ENCODE measurements around the gene CEP112.

Gene CEP112

DNA sequence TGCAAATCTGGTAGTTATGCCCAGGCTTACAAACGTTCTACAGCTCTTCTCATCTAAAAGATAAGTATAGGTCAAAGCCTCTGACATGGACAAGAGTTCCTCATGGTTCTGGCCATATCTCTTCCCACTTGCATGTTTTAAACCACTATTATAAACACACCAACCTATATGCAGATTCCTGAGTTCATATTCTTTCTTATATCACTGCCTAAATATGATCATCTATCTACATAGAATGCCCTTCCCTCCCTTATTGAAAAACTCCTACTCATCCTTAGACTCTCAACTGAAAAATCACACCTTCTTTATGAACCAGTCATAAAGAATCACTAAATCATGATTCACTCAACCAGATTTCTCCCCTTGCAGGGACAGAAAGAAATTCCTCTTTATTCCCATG lies 128.2 kb downstream of the CEP112 start:
- no peak for DNase-seq (ENCODE audit: low read depth, low spot score)
- no peaks in the 10 kb centered on the region for H3K9me3 ChIP-seq (ENCODE audit: low read depth, low read length)
- H3K4me3 ChIP-seq: no peak overlapping the region
- H3K9ac ChIP-seq (ENCODE audit: insufficient read length): no peak overlapping the region
- peaks cover 4% of the 10 kb centered on the region; the same call in 1 of the 2 replicates for H3K36me3 ChIP-seq (ENCODE audit: insufficient read depth, low read length)
- no peak for TF ChIP-seq POLR2AphosphoS5 (IDR thresholded peaks at IDR 0.05; ENCODE audit: borderline replicate concordance, low read depth, low read length)
- H3K27ac ChIP-seq: no peak overlapping the region

DNA sequence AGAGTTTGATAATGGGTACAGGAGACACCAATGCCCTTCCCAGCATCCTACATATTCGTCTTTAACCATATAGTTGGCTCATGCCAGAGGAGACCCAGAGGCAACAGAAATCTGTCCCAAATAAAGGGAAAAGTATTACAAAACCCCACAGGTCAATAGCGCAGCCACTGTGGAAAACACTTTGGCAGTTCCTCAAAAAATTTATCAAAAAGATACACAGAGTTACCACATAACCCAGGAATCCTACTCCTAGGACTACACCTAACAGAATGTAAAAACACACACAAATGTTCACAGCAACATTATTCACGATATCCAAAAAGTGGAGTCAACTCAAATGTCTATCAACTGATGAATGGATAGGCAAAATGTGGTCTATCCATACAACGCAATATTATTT lies 135.8 kb downstream of the CEP112 start:
- Histone ChIP-seq H3K27ac (no peak overlapping the region), H3K4me3 (no peak overlapping the region), H3K9me3 (ENCODE audit: low read depth, low read length) (no peaks in the 10 kb centered on the region), H3K36me3 (ENCODE audit: insufficient read depth, low read length) (0 out of 2 replicates have a peak, but pooled peaks cover 4% of the 10 kb centered on the region), H3K9ac (ENCODE audit: insufficient read length) (no peak overlapping the region)
- no peak for TF ChIP-seq EZH2 (IDR thresholded peaks at IDR 0.05)
- no peak for TF ChIP-seq FOXP2 (optimal IDR thresholded peaks at IDR 0.05; ENCODE audit: control extremely low read depth, extremely low read length, insufficient read depth)
- TF ChIP-seq POLR2AphosphoS5 (IDR thresholded peaks at IDR 0.05; ENCODE audit: borderline replicate concordance, low read depth, low read length): no peak
- DNase-seq (ENCODE audit: low read depth, low spot score): no peak

DNA sequence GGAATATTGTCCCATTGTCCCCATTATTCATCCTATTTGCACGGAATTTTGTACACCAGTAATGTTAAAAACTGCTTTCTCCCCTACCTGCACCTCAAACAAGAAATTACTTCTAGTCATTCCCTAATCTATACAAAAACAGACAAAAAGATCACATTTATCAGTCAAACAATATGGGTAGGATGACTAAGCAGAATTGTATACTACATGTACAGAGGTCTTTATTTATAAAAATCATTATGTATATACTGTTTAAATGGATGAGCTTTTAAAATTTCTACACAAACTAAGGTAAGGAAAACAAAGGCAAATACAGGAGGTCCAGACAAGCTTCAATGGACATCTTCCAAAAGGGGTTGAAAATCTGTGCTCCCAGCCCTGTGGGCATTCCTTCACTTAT lies 137.7 kb downstream of the CEP112 start:
- no peak for DNase-seq (ENCODE audit: low read depth, low spot score)
- no peak overlapping the region for H3K4me3 ChIP-seq
- H3K9me3 ChIP-seq (ENCODE audit: low read depth, low read length): no peaks in the 10 kb centered on the region
- TF ChIP-seq POLR2AphosphoS5 (IDR thresholded peaks at IDR 0.05; ENCODE audit: borderline replicate concordance, low read depth, low read length): no peak
- TF ChIP-seq EZH2 (IDR thresholded peaks at IDR 0.05): no peak
- H3K27ac ChIP-seq: no peak overlapping the region
- H3K36me3 ChIP-seq (ENCODE audit: insufficient read depth, low read length): no peaks in the 10 kb centered on the region
- H3K9ac ChIP-seq (ENCODE audit: insufficient read length): no peak overlapping the region

DNA sequence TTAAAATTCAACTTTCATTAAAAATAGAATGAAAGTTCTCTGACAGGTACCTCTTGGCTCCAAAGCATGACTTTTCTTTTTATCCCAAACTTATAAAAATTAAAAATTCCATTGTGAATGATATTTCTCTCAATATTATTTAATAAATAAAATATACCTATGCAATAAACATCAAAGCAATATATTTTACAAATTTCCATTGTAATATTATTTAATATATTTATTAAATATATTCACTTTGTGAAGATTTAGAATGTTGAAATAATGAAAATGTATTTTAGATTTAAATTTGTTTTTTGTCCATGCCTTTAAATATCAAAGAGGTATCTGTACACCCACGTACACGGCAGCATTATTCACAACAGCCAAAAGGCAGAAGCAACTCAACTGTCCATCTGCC lies 147.8 kb downstream of the CEP112 start:
- no peaks in the 10 kb centered on the region for H3K36me3 ChIP-seq (ENCODE audit: insufficient read depth, low read length)
- H3K27ac ChIP-seq: no peak overlapping the region
- TF ChIP-seq FOXP2 (optimal IDR thresholded peaks at IDR 0.05; ENCODE audit: control extremely low read depth, extremely low read length, insufficient read depth) (no peak), POLR2AphosphoS5 (IDR thresholded peaks at IDR 0.05; ENCODE audit: borderline replicate concordance, low read depth, low read length) (no peak), EZH2 (IDR thresholded peaks at IDR 0.05) (no peak)
- no peak overlapping the region for H3K4me3 ChIP-seq
- H3K9ac ChIP-seq (ENCODE audit: insufficient read length): no peak overlapping the region
- no peaks in the 10 kb centered on the region for H3K9me3 ChIP-seq (ENCODE audit: low read depth, low read length)
- DNase-seq (ENCODE audit: low read depth, low spot score): no peak

DNA sequence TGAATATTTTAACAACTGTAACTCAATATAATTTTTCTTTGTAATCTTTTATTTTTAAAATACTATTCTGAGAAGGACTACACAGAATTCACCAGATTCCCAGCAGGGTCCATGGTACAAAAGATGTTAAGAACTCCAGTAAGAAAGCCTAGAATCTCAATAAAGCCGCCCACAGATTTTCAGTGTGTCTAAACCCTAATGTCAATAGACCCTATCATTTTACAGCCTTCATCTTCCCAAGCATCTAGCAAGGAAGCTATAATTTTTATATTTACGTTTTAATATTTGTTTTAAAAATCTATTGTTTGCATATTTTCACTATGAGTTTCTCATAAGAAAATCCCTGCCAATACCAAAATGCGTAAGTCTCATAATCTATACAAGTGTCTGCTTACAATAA lies 148.5 kb downstream of the CEP112 start:
- no peaks in the 10 kb centered on the region for H3K9me3 ChIP-seq (ENCODE audit: low read depth, low read length)
- no peaks in the 10 kb centered on the region for H3K36me3 ChIP-seq (ENCODE audit: insufficient read depth, low read length)
- no peak for TF ChIP-seq POLR2AphosphoS5 (IDR thresholded peaks at IDR 0.05; ENCODE audit: borderline replicate concordance, low read depth, low read length)
- TF ChIP-seq EZH2 (IDR thresholded peaks at IDR 0.05): no peak
- TF ChIP-seq FOXP2 (optimal IDR thresholded peaks at IDR 0.05; ENCODE audit: control extremely low read depth, extremely low read length, insufficient read depth): no peak
- no peak overlapping the region for H3K9ac ChIP-seq (ENCODE audit: insufficient read length)
- no peak for DNase-seq (ENCODE audit: low read depth, low spot score)
- H3K4me3 ChIP-seq: no peak overlapping the region
- H3K27ac ChIP-seq: no peak overlapping the region

DNA sequence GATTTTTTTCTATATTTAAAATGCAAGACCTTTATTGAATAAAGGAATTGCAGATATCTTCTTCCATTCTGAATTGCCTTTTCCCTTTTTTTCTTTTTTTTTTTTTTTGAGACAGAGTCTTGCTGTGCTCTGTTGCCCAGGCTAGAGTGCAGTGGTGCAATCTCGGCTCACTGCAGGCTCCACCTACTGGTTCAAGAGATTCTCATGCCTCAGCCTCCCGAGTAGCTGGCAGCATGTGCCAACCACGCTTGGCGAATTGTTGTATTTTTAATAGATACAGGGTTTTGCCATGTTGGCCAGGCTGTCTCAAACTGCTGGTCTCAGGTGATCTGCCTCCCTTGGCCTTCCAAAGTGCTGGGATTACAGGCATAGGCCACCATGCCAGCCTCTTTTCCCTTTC lies 151.5 kb downstream of the CEP112 start:
- TF ChIP-seq FOXP2 (optimal IDR thresholded peaks at IDR 0.05; ENCODE audit: control extremely low read depth, extremely low read length, insufficient read depth): no peak
- no peak for TF ChIP-seq EZH2 (IDR thresholded peaks at IDR 0.05)
- TF ChIP-seq POLR2AphosphoS5 (IDR thresholded peaks at IDR 0.05; ENCODE audit: borderline replicate concordance, low read depth, low read length): no peak
- no peak overlapping the region for H3K27ac ChIP-seq
- no peak overlapping the region for H3K9ac ChIP-seq (ENCODE audit: insufficient read length)
- no peaks in the 10 kb centered on the region for H3K9me3 ChIP-seq (ENCODE audit: low read depth, low read length)
- DNase-seq (ENCODE audit: low read depth, low spot score): no peak
- H3K36me3 ChIP-seq (ENCODE audit: insufficient read depth, low read length): no peaks in the 10 kb centered on the region
- no peak overlapping the region for H3K4me3 ChIP-seq

DNA sequence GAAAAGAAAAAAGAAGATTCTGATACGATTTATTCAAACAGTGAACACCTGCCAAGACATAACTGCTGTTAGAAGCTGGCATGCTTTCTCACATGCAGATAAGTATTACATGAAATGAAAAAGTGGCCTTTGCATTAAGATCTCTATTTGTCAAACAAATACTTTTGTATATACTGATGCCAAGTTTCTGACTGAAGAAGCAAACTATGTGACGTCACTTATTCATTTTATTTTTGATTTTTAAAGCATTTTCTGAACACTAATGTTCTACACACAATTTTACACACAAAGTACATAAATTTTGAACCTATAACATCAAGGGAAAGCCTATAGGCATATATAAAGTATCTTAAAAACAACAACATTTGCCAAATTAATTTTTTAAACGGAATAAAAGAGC lies 153.8 kb downstream of the CEP112 start:
- H3K27ac ChIP-seq: no peak overlapping the region
- H3K4me3 ChIP-seq: no peak overlapping the region
- no peak overlapping the region for H3K9ac ChIP-seq (ENCODE audit: insufficient read length)
- DNase-seq (ENCODE audit: low read depth, low spot score): no peak
- no peaks in the 10 kb centered on the region for H3K36me3 ChIP-seq (ENCODE audit: insufficient read depth, low read length)
- no peaks in the 10 kb centered on the region for H3K9me3 ChIP-seq (ENCODE audit: low read depth, low read length)
- TF ChIP-seq FOXP2 (optimal IDR thresholded peaks at IDR 0.05; ENCODE audit: control extremely low read depth, extremely low read length, insufficient read depth): no peak
- TF ChIP-seq EZH2 (IDR thresholded peaks at IDR 0.05): no peak

DNA sequence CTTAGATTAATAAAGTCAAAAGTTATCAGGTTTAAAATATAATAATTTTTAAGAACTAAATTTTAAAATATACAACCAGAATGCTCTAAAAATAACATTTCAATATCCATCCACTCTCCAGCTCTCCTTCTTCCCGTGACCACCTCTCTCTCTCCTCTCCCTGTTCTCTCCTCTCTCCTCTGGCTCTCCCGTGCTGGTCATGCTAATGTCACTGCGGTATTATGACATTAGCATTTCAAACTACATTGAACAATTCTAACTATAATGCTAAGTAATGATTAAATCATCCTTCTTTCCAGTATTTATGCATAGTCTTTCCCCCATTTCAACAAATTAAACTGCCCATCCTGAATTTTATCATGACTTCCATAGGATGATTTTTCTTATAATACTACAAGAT lies 154.7 kb downstream of the CEP112 start:
- no peak overlapping the region for H3K9ac ChIP-seq (ENCODE audit: insufficient read length)
- H3K4me3 ChIP-seq: no peak overlapping the region
- no peak for TF ChIP-seq EZH2 (IDR thresholded peaks at IDR 0.05)
- no peak for TF ChIP-seq POLR2AphosphoS5 (IDR thresholded peaks at IDR 0.05; ENCODE audit: borderline replicate concordance, low read depth, low read length)
- no peak for TF ChIP-seq FOXP2 (optimal IDR thresholded peaks at IDR 0.05; ENCODE audit: control extremely low read depth, extremely low read length, insufficient read depth)
- no peak for DNase-seq (ENCODE audit: low read depth, low spot score)
- H3K27ac ChIP-seq: no peak overlapping the region
- H3K36me3 ChIP-seq (ENCODE audit: insufficient read depth, low read length): no peaks in the 10 kb centered on the region
- no peaks in the 10 kb centered on the region for H3K9me3 ChIP-seq (ENCODE audit: low read depth, low read length)

DNA sequence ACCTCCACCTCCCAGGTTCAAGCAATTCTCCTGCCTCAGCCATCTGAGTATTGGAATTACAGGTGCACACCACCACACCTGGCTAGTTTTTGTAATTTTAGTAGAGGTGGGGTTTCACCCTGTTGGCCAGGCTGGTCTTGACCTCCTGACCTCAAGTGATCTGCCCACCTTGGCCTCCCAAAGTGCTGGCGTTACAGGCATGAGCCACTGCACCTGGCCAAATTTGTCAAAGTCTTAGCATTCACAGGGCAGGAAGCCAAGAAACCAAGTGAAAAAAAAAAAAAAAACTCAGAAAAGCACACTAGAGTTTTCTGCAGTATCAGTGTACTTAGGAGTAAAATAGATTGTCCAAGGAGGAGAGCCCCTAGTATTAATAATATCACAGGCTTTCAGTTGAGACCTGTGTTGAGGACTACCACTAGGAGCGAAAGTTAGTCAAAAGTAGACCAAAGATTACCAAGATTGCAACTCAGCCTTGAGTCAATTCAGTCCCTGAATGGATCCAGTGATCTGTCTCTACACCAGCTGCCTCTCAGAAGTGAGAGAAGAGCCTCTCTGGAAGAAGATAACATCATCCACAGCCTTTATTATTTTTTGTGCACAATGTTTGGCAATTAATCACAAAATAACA lies 159.7 kb downstream of the CEP112 start:
- H3K27ac ChIP-seq: no peak overlapping the region
- no peak overlapping the region for H3K9ac ChIP-seq (ENCODE audit: insufficient read length)
- no peak overlapping the region for H3K4me3 ChIP-seq
- TF ChIP-seq EZH2 (IDR thresholded peaks at IDR 0.05): no peak
- no peak for TF ChIP-seq POLR2AphosphoS5 (IDR thresholded peaks at IDR 0.05; ENCODE audit: borderline replicate concordance, low read depth, low read length)
- no peak for TF ChIP-seq FOXP2 (optimal IDR thresholded peaks at IDR 0.05; ENCODE audit: control extremely low read depth, extremely low read length, insufficient read depth)
- DNase-seq (ENCODE audit: low read depth, low spot score): no peak
- H3K9me3 ChIP-seq (ENCODE audit: low read depth, low read length): no peaks in the 10 kb centered on the region
- H3K36me3 ChIP-seq (ENCODE audit: insufficient read depth, low read length): no peaks in the 10 kb centered on the region

Data from SK-N-MC (cell line).